IMR-90 (cell line): ENCODE data around the gene NKAIN4. TPM values are rescaled to one million over a fixed set of nuclear protein-coding genes. Genes with fewer than 3 reads are reported as not detected.

ENCODE experiments used
- ATAC-seq: fragments of 200-7000 bp; cut with Tn5 transposase; 2 replicates; pipeline ENCODE4 v1.9.1; 2020; ENCODE audit warnings: low read depth, mild to moderate bottlenecking, moderate library complexity
- BruUV-seq: library from RNA; stranded (reverse); fragments of 400-500 nt; replicated peaks from 2 replicates; lab custom pipeline; 2021; lab: Mats Ljungman, UMichigan
- CTCF ChIA-PET: fragments of 300-600 bp; formaldehyde crosslinking; extraction: SDS; loops from one replicate; lab custom pipeline; 2021; ENCODE audit warnings: antibody characterized with exemption; lab: Yijun Ruan, JAX
- POLR2A ChIA-PET: fragments of 300-600 bp; sonication (Branson Sonifier 250); formaldehyde crosslinking; loops from one replicate; lab custom pipeline; 2022; ENCODE audit warnings: antibody characterized with exemption; ENCODE audit not compliant: unreplicated experiment; lab: Charles Lee
- DNase-seq: peaks from one replicate; pipeline ENCODE4 v3.0.0; 2013
- H2AFZ ChIP-seq: replicated peaks from 2 replicates; pipeline ENCODE3; 2013; ENCODE audit warnings: low read length, mild to moderate bottlenecking; ENCODE audit not compliant: poor library complexity
- H2AK5ac ChIP-seq: 2 replicates; pipeline ENCODE4 v1.6.1; 2013; ENCODE audit warnings: low read depth, low read length, inconsistent platforms
- H2AK9ac ChIP-seq: replicated peaks from 2 replicates; pipeline ENCODE3; 2013; ENCODE audit warnings: mild to moderate bottlenecking, low read depth, low read length, moderate library complexity; ENCODE audit not compliant: poor library complexity
- H2BK120ac ChIP-seq: 2 replicates; pipeline ENCODE4 v1.6.1; 2013; ENCODE audit warnings: low read depth, low read length, inconsistent platforms
- H2BK15ac ChIP-seq: 3 replicates; pipeline ENCODE4 v1.6.1; 2013; ENCODE audit warnings: low read depth, low read length, inconsistent platforms
- H2BK20ac ChIP-seq: 2 replicates; pipeline ENCODE4 v1.6.1; 2013; ENCODE audit warnings: low read depth, mild to moderate bottlenecking, inconsistent platforms, low read length, moderate library complexity
- H2BK5ac ChIP-seq: 2 replicates; pipeline ENCODE4 v1.6.1; 2013; ENCODE audit warnings: mild to moderate bottlenecking, low read depth, low read length, inconsistent platforms; ENCODE audit not compliant: poor library complexity, severe bottlenecking
- H3K14ac ChIP-seq: replicated peaks from 2 replicates; pipeline ENCODE4 v1.6.1; 2013; ENCODE audit warnings: low read depth, low read length, inconsistent platforms
- H3K18ac ChIP-seq: 2 replicates; pipeline ENCODE4 v1.6.1; 2013; ENCODE audit warnings: low read depth, low read length, control low read depth
- H3K23ac ChIP-seq: 2 replicates; pipeline ENCODE4 v1.6.1; 2013; ENCODE audit warnings: low read depth, low read length, inconsistent platforms
- H3K27ac ChIP-seq: 2 replicates; pipeline ENCODE4 v1.5.1; 2013; ENCODE audit warnings: mild to moderate bottlenecking, control low read depth, low read length; ENCODE audit not compliant: insufficient read depth
- H3K27me3 ChIP-seq: 2 replicates; pipeline ENCODE4 v1.6.1; 2013; ENCODE audit warnings: low read length; ENCODE audit not compliant: control insufficient read depth, insufficient read depth
- H3K36me3 ChIP-seq: 2 replicates; pipeline ENCODE4 v1.6.1; 2013; ENCODE audit warnings: low read length, mixed read lengths; ENCODE audit not compliant: control insufficient read depth, insufficient read depth
- H3K4ac ChIP-seq: 2 replicates; pipeline ENCODE4 v1.6.1; 2013; ENCODE audit warnings: low read depth, low read length, inconsistent platforms
- H3K4me1 ChIP-seq: 2 replicates; pipeline ENCODE4 v1.6.1; 2013; ENCODE audit warnings: low read length, mixed read lengths; ENCODE audit not compliant: control insufficient read depth, insufficient read depth
- H3K4me2 ChIP-seq: 2 replicates; pipeline ENCODE4 v1.6.1; 2013; ENCODE audit warnings: low read depth, mild to moderate bottlenecking, control low read depth, low read length, moderate library complexity
- H3K4me3 ChIP-seq: 2 replicates; pipeline ENCODE4 v1.5.1; 2013; ENCODE audit warnings: low read depth, mild to moderate bottlenecking, control low read depth, low read length, moderate library complexity; ENCODE audit not compliant: insufficient read depth
- H3K56ac ChIP-seq: 2 replicates; pipeline ENCODE4 v1.6.1; 2013; ENCODE audit warnings: low read length, inconsistent platforms; ENCODE audit not compliant: insufficient read depth; ENCODE audit errors: extremely low read depth
- H3K79me1 ChIP-seq, 2 experiments: 2 replicates each; pipeline ENCODE4 v1.6.1; 2013; ENCODE audit warnings: low read length in 2 of 2, inconsistent platforms in 1 of 2, low read depth in 1 of 2
- H3K9ac ChIP-seq: 2 replicates; pipeline ENCODE4 v1.6.1; 2013; ENCODE audit warnings: low read depth, low read length, control low read depth
- H3K9me1 ChIP-seq: 2 replicates; pipeline ENCODE4 v1.6.1; 2013; ENCODE audit warnings: low read length, inconsistent platforms; ENCODE audit not compliant: insufficient read depth
- H3K9me3 ChIP-seq: 2 replicates; pipeline ENCODE4 v1.6.1; 2013; ENCODE audit warnings: low read length; ENCODE audit not compliant: control insufficient read depth, insufficient read depth
- H4K20me1 ChIP-seq: 2 replicates; pipeline ENCODE4 v1.6.1; 2013; ENCODE audit warnings: low read length, inconsistent platforms; ENCODE audit not compliant: insufficient read depth
- H4K5ac ChIP-seq: 2 replicates; pipeline ENCODE4 v1.6.1; 2013; ENCODE audit warnings: mild to moderate bottlenecking, low read depth, low read length, control low read depth
- H4K8ac ChIP-seq, 2 experiments: 2 replicates each; pipeline ENCODE4 v1.6.1; 2013; ENCODE audit warnings: low read depth in 2 of 2, low read length in 2 of 2, control low read depth in 1 of 2, inconsistent platforms in 1 of 2
- H4K91ac ChIP-seq: 2 replicates; pipeline ENCODE4 v1.6.1; 2013; ENCODE audit warnings: low read depth, low read length, inconsistent platforms; ENCODE audit not compliant: insufficient read depth
- BHLHE40 ChIP-seq: fragments of 150-350 bp; IDR thresholded peaks from 2 replicates; pipeline ENCODE4 v1.6.1; 2016; ENCODE audit warnings: mild to moderate bottlenecking, low read depth, low read length
- CEBPB ChIP-seq: IDR thresholded peaks from 2 replicates; pipeline ENCODE4 v1.6.1; 2012; ENCODE audit warnings: low read depth, low read length, improper control_type of control experiment
- FOS ChIP-seq: fragments of 150-350 bp; IDR thresholded peaks from 2 replicates; pipeline ENCODE4 v1.6.1; 2016; ENCODE audit warnings: low read depth, low read length
- MAFK ChIP-seq: IDR thresholded peaks from 2 replicates; pipeline ENCODE4 v1.6.1; 2012; ENCODE audit warnings: low read depth, low read length, improper control_type of control experiment
- MAZ ChIP-seq: IDR thresholded peaks from 2 replicates; pipeline ENCODE4 v1.6.1; 2012; ENCODE audit warnings: low read depth, mild to moderate bottlenecking, low read length, improper control_type of control experiment, moderate library complexity, borderline replicate concordance
- MXI1 ChIP-seq: IDR thresholded peaks from 2 replicates; pipeline ENCODE4 v1.6.1; 2012; ENCODE audit warnings: low read depth, mild to moderate bottlenecking, low read length, moderate library complexity, borderline replicate concordance
- NFE2L2 ChIP-seq: fragments of 150-350 bp; IDR thresholded peaks from 2 replicates; pipeline ENCODE4 v1.6.1; 2016; ENCODE audit warnings: low read depth, mild to moderate bottlenecking, low read length
- POLR2A ChIP-seq: IDR thresholded peaks from 2 replicates; pipeline ENCODE4 v1.6.1; 2012; ENCODE audit warnings: mild to moderate bottlenecking, low read depth, low read length
- RAD21 ChIP-seq: IDR thresholded peaks from 2 replicates; pipeline ENCODE4 v1.6.1; 2012; ENCODE audit warnings: low read length, improper control_type of control experiment
- RCOR1 ChIP-seq: IDR thresholded peaks from 2 replicates; pipeline ENCODE4 v1.6.1; 2012; ENCODE audit warnings: mild to moderate bottlenecking, low read length, improper control_type of control experiment; ENCODE audit not compliant: insufficient replicate concordance
- RFX5 ChIP-seq: IDR thresholded peaks from 2 replicates; pipeline ENCODE4 v1.8.0; 2012; ENCODE audit warnings: low read depth, mild to moderate bottlenecking, low read length, moderate library complexity
- SMC3 ChIP-seq: fragments of 150-350 bp; IDR thresholded peaks from 2 replicates; pipeline ENCODE4 v1.6.1; 2016; ENCODE audit warnings: low read depth, mild to moderate bottlenecking, antibody characterized with exemption, low read length, moderate library complexity
- WGBS, 2 experiments: methylation state at CpG; one replicate each; pipeline versions ENCODE4 v1.1.5 to v1.1.7; 2013; ENCODE audit warnings: missing lambda C conversion rate in 2 of 2; ENCODE audit not compliant: insufficient read length in 1 of 2; ENCODE audit errors: extremely low coverage in 2 of 2; 5-methylcytosine and 5-hydroxymethylcytosine counted together
- dilution Hi-C: fragments of 300-500 bp; cut with HindIII; formaldehyde crosslinking; loops from one replicate; pipeline ENCODE4 v1.14.3; 2018; ENCODE audit warnings: low sequenced_read_pairs; ENCODE audit not compliant: unreplicated experiment
- in situ Hi-C: fragments of 300-500 bp; cut with MboI; formaldehyde crosslinking; loops from 3 replicates; pipeline ENCODE4 v1.14.3; 2019; ENCODE audit warnings: low sequenced_read_pairs, inconsistent platforms, mixed read lengths
- intact Hi-C: fragments of 100-400 bp; cut with micrococcal nuclease; formaldehyde crosslinking; loops from 2 replicates; pipeline ENCODE4 v1.10.0; 2022
- polyA plus RNA-seq, 3 experiments: library from polyadenylated mRNA; depleted of rRNA; stranded (reverse); fragments of >200 nt; gene quantifications; 2 replicates each; pipeline ENCODE4 v1.2.3, GENCODE V29; 2012; ENCODE audit warnings: low replicate concordance in 1 of 3
- total RNA-seq: library from RNA; depleted of rRNA; stranded (reverse); fragments of >200 nt; gene quantifications from 2 replicates; pipeline ENCODE4 v1.2.3, GENCODE V29; 2012
- TF ChIP-seq, protein P1 (sequence below): fragments of 150-350 bp; IDR thresholded peaks from 2 replicates; pipeline ENCODE4 v1.6.1; 2017; ENCODE audit warnings: mild to moderate bottlenecking, antibody characterized with exemption, low read length, low read depth
- TF ChIP-seq, protein P2 (sequence below): fragments of 150-350 bp; IDR thresholded peaks from 2 replicates; pipeline ENCODE4 v1.6.1; 2016; ENCODE audit warnings: low read depth, mild to moderate bottlenecking, low read length, moderate library complexity, borderline replicate concordance
- TF ChIP-seq, protein P3 (sequence below): conservative IDR thresholded peaks from 2 replicates; pipeline ENCODE4 v1.5.1; 2012; ENCODE audit warnings: mild to moderate bottlenecking, low read depth, low read length, improper control_type of control experiment

Gene NKAIN4
- total and polyA plus RNA-seq, 2 of the 4 experiments (the other 2 are of a cell fraction) = not detected

GRCh38 chr20:63194007-63194796 is 60.1 kb downstream of the NKAIN4 start:
- Histone ChIP-seq H4K20me1 (peaks cover 55% of the 10 kb centered on the region), H3K27ac (no peak overlapping the region), H3K18ac (no peak overlapping the region), H4K8ac (no peak overlapping the region), H2BK20ac (no peak overlapping the region), H2AK9ac (no peak overlapping the region), H3K36me3 (peaks cover 16% of the 10 kb centered on the region), H3K4me1 (no peaks in the 10 kb centered on the region), H3K14ac (no peak overlapping the region), H3K56ac (no peak overlapping the region), H2AFZ (no peak overlapping the region), H4K91ac (no peak overlapping the region), H3K79me1 (peaks cover 12 to 46% of the 10 kb centered on the region in 2 experiments), H2AK5ac (no peak overlapping the region), H2BK15ac (no peak overlapping the region), H4K5ac (no peak overlapping the region), H3K4ac (no peak overlapping the region), H2BK120ac (no peak overlapping the region), H3K4me3 (no peak overlapping the region), H3K9me3 (no peaks in the 10 kb centered on the region), H3K4me2 (no peak overlapping the region), H2BK5ac (no peak overlapping the region), H3K9ac (no peak overlapping the region), H3K23ac (no peak overlapping the region), H3K27me3 (no peaks in the 10 kb centered on the region; the same call in 1 of the 2 replicates), H3K9me1 (peaks cover 8% of the 10 kb centered on the region; the same call in 1 of the 2 replicates)
- POLR2A ChIA-PET = no interaction called here
- DNase-seq (no peak), ATAC-seq (no peak)
- dilution Hi-C loops = no loop called here
- in situ Hi-C loops = no loop called here
- BruUV-seq = no TSS peak
- WGBS, 2 experiments = 80% methylated on average over 2 of the region's 14 CpGs; no CpG with 5 or more reads in 1 of the 2 experiments
- CTCF ChIA-PET = no interaction called here
- intact Hi-C loops = no loop called here
- TF ChIP-seq RCOR1 (no peak), POLR2A (no peak), NFE2L2 (no peak), BHLHE40 (no peak), SMC3 (no peak), FOS (no peak), CEBPB (no peak), MXI1 (no peak), MAZ (no peak), RFX5 (no peak), MAFK (no peak), RAD21 (no peak)
- TF ChIP-seq, protein P1, sequence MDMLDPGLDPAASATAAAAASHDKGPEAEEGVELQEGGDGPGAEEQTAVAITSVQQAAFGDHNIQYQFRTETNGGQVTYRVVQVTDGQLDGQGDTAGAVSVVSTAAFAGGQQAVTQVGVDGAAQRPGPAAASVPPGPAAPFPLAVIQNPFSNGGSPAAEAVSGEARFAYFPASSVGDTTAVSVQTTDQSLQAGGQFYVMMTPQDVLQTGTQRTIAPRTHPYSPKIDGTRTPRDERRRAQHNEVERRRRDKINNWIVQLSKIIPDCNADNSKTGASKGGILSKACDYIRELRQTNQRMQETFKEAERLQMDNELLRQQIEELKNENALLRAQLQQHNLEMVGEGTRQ = no peak
- TF ChIP-seq, protein P2, sequence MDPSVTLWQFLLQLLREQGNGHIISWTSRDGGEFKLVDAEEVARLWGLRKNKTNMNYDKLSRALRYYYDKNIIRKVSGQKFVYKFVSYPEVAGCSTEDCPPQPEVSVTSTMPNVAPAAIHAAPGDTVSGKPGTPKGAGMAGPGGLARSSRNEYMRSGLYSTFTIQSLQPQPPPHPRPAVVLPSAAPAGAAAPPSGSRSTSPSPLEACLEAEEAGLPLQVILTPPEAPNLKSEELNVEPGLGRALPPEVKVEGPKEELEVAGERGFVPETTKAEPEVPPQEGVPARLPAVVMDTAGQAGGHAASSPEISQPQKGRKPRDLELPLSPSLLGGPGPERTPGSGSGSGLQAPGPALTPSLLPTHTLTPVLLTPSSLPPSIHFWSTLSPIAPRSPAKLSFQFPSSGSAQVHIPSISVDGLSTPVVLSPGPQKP = no peak
- TF ChIP-seq, protein P3, sequence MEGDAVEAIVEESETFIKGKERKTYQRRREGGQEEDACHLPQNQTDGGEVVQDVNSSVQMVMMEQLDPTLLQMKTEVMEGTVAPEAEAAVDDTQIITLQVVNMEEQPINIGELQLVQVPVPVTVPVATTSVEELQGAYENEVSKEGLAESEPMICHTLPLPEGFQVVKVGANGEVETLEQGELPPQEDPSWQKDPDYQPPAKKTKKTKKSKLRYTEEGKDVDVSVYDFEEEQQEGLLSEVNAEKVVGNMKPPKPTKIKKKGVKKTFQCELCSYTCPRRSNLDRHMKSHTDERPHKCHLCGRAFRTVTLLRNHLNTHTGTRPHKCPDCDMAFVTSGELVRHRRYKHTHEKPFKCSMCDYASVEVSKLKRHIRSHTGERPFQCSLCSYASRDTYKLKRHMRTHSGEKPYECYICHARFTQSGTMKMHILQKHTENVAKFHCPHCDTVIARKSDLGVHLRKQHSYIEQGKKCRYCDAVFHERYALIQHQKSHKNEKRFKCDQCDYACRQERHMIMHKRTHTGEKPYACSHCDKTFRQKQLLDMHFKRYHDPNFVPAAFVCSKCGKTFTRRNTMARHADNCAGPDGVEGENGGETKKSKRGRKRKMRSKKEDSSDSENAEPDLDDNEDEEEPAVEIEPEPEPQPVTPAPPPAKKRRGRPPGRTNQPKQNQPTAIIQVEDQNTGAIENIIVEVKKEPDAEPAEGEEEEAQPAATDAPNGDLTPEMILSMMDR = no peak
